Karpas-422 (cell line): ENCODE measurements around the gene PLCB1. TPM values are rescaled to one million over a fixed set of nuclear protein-coding genes. Genes with fewer than 3 reads are reported as not detected.
A peak's percentile ranks its signal among the peaks of the same experiment; 100 is the strongest.
"Not testable (repeated sequence)": the region's sequence is repeated elsewhere in the genome, so short reads cannot be mapped to it uniquely, and the experiment has no call there.

ENCODE experiments used
- DNase-seq: peaks from one replicate; pipeline ENCODE4 v3.0.0-alpha.2; 2015
- H2AFZ ChIP-seq: fragments of 200-600 bp; sonication (generic); 2 replicates; pipeline ENCODE4 v1.6.1; 2014; ENCODE audit warnings: antibody characterized with exemption, low read length, mixed read lengths
- H3K27ac ChIP-seq: fragments of 200-600 bp; sonication (generic); 2 replicates; pipeline ENCODE4 v1.5.1; 2014; ENCODE audit warnings: mild to moderate bottlenecking, low read length, moderate library complexity
- H3K27me3 ChIP-seq: fragments of 200-600 bp; sonication (generic); 2 replicates; pipeline ENCODE4 v1.6.1; 2014; ENCODE audit warnings: low read length, mixed read lengths
- H3K36me3 ChIP-seq: fragments of 200-600 bp; sonication (generic); 2 replicates; pipeline ENCODE4 v1.6.1; 2014; ENCODE audit warnings: low read length, mixed read lengths; ENCODE audit not compliant: insufficient read depth
- H3K4me1 ChIP-seq: fragments of 200-600 bp; sonication (generic); 2 replicates; pipeline ENCODE4 v1.6.1; 2014; ENCODE audit warnings: mild to moderate bottlenecking, low read length, mixed read lengths
- H3K4me2 ChIP-seq: fragments of 200-600 bp; sonication (generic); 2 replicates; pipeline ENCODE4 v1.6.1; 2014; ENCODE audit warnings: low read length, low read depth, mild to moderate bottlenecking; ENCODE audit not compliant: poor library complexity, severe bottlenecking
- H3K4me3 ChIP-seq: fragments of 200-600 bp; sonication (generic); 2 replicates; pipeline ENCODE4 v1.5.1; 2014; ENCODE audit warnings: mild to moderate bottlenecking, antibody characterized with exemption, low read length, mixed read lengths
- H3K79me2 ChIP-seq: fragments of 200-600 bp; sonication (generic); 2 replicates; pipeline ENCODE4 v1.6.1; 2014; ENCODE audit warnings: mild to moderate bottlenecking, low read length, mixed read lengths
- H3K9ac ChIP-seq: fragments of 200-600 bp; sonication (generic); 2 replicates; pipeline ENCODE4 v1.6.0; 2014; ENCODE audit warnings: low read length
- H3K9me2 ChIP-seq: fragments of 200-600 bp; sonication (generic), shearing (Covaris generic); replicated peaks from 2 replicates; pipeline ENCODE4 v1.6.0; 2014; ENCODE audit warnings: mild to moderate bottlenecking, low read length, moderate library complexity; ENCODE audit not compliant: insufficient read depth
- H3K9me3 ChIP-seq: fragments of 300-700, 200-600 bp; sonication (generic); 2 replicates; pipeline ENCODE4 v1.6.1; 2014; ENCODE audit warnings: low read length, mixed read lengths
- H4K20me1 ChIP-seq: fragments of 200-600 bp; sonication (generic); 2 replicates; pipeline ENCODE4 v1.6.1; 2014; ENCODE audit warnings: mild to moderate bottlenecking, antibody characterized with exemption, low read length, low read depth; ENCODE audit not compliant: insufficient read depth
- total RNA-seq: library from RNA; depleted of rRNA; stranded (reverse); fragments of >200 nt; shearing (Covaris generic); gene quantifications from 2 replicates; pipeline ENCODE4 v1.2.3, GENCODE V29; 2014; ENCODE audit warnings: low replicate concordance

Gene PLCB1
- total RNA-seq, 1 experiment from 2014 or later = 0.82 TPM

- DNase-seq = no peak
- no peaks in the 10 kb centered on the region for H3K9me2 ChIP-seq
- H3K27me3 ChIP-seq = no peaks in the 10 kb centered on the region
- H4K20me1 ChIP-seq = no peaks in the 10 kb centered on the region
- no peaks in the 10 kb centered on the region for H3K79me2 ChIP-seq
- no peak overlapping the region for H3K9ac ChIP-seq
- H2AFZ ChIP-seq = no peak overlapping the region
- H3K36me3 ChIP-seq = no peaks in the 10 kb centered on the region
- no peak overlapping the region for H3K4me2 ChIP-seq
- H3K27ac ChIP-seq = no peak overlapping the region
- no peak overlapping the region for H3K4me3 ChIP-seq
- no peaks in the 10 kb centered on the region for H3K9me3 ChIP-seq
- H3K4me1 ChIP-seq = no peaks in the 10 kb centered on the region
Observed at GRCh38 chr20:8432435-8433148, 300.5 kb downstream of the PLCB1 start.

DNA sequence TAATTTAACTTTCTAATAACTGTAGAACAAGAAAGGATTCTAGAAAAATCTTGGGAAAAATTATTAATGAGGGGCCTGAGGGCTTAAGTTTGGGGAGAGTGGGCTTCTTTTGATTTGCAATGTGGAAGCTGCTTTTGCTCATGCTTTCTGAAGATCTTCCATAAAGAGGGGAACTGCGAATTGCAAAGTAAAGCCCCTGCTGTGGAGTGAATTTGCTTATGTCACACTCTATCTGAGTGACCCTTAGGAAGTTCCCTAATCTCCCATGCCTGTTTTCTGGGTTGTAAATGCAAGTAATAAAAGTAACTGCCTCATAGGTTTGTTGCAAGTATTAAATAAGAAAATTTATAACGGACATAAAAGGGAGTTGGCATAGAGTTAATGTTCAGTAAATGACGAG, 301.2 kb downstream of the PLCB1 start:
- Histone ChIP-seq H3K9me2 (no peaks in the 10 kb centered on the region), H3K9me3 (no peaks in the 10 kb centered on the region), H3K4me1 (no peaks in the 10 kb centered on the region), H2AFZ (no peak overlapping the region), H3K36me3 (no peaks in the 10 kb centered on the region), H3K27ac (no peak overlapping the region), H3K4me2 (no peak overlapping the region), H3K79me2 (no peaks in the 10 kb centered on the region), H3K9ac (no peak overlapping the region), H3K4me3 (no peak overlapping the region), H4K20me1 (no peaks in the 10 kb centered on the region), H3K27me3 (no peaks in the 10 kb centered on the region)
- DNase-seq = no peak

- Histone ChIP-seq H3K4me1 (no peaks in the 10 kb centered on the region), H3K9me2 (no peaks in the 10 kb centered on the region), H3K79me2 (no peaks in the 10 kb centered on the region), H2AFZ (no peak overlapping the region), H3K9ac (no peak overlapping the region), H3K27me3 (no peaks in the 10 kb centered on the region), H3K4me2 (no peak overlapping the region), H3K4me3 (no peak overlapping the region), H3K36me3 (no peaks in the 10 kb centered on the region), H4K20me1 (no peaks in the 10 kb centered on the region), H3K27ac (no peak overlapping the region), H3K9me3 (no peaks in the 10 kb centered on the region)
- DNase-seq = no peak
Observed at GRCh38 chr20:8434326-8434876, 302.3 kb downstream of the PLCB1 start.

- Histone ChIP-seq H3K79me2 (no peaks in the 10 kb centered on the region), H3K27ac (no peak overlapping the region), H3K9me3 (no peaks in the 10 kb centered on the region), H3K27me3 (no peaks in the 10 kb centered on the region), H3K4me1 (no peaks in the 10 kb centered on the region), H3K4me2 (no peak overlapping the region), H3K9ac (no peak overlapping the region), H3K36me3 (no peaks in the 10 kb centered on the region), H2AFZ (no peak overlapping the region), H3K9me2 (no peaks in the 10 kb centered on the region), H4K20me1 (no peaks in the 10 kb centered on the region), H3K4me3 (no peak overlapping the region)
- DNase-seq = no peak
Observed at GRCh38 chr20:8435285-8436035, 303.4 kb downstream of the PLCB1 start.

DNA sequence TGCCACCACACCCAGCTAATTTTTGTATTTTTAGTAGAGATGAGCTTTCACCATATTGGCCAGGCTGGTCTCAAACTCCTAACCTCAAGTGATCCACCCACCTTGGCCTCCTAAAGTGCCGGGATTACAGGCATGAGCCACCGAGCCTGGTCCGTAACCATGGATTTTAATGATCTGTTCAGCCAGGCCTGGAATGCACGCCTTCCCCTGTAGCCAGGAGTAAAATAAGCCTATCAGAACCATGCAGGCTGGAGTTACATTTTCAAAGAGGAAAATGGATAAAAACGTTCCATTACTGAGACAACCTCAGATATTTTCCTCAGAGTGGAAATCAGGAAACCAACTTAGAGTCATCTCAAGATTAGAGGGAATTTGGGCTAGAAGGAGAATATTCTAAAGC, 304.9 kb downstream of the PLCB1 start:
- not testable (repeated sequence) for H3K27me3 ChIP-seq, H4K20me1 ChIP-seq, H2AFZ ChIP-seq, H3K9ac ChIP-seq, H3K4me3 ChIP-seq, DNase-seq, H3K4me2 ChIP-seq, H3K9me3 ChIP-seq, H3K9me2 ChIP-seq, H3K36me3 ChIP-seq, H3K27ac ChIP-seq, H3K79me2 ChIP-seq, H3K4me1 ChIP-seq

- H4K20me1 ChIP-seq = no peaks in the 10 kb centered on the region
- H3K4me2 ChIP-seq = no peak overlapping the region
- H3K9me3 ChIP-seq = no peaks in the 10 kb centered on the region
- H3K4me3 ChIP-seq = no peak overlapping the region
- no peaks in the 10 kb centered on the region for H3K36me3 ChIP-seq
- H3K27me3 ChIP-seq = no peaks in the 10 kb centered on the region
- H3K27ac ChIP-seq = no peak overlapping the region
- no peaks in the 10 kb centered on the region for H3K9me2 ChIP-seq
- H3K9ac ChIP-seq = no peak overlapping the region
- H2AFZ ChIP-seq = no peak overlapping the region
- no peaks in the 10 kb centered on the region for H3K79me2 ChIP-seq
- DNase-seq = no peak
- no peaks in the 10 kb centered on the region for H3K4me1 ChIP-seq
Observed at GRCh38 chr20:8438748-8439147, 306.7 kb downstream of the PLCB1 start.

GRCh38 chr20:8443464-8444072, 311.5 kb downstream of the PLCB1 start:
- DNase-seq = peak; percentile 45
- Histone ChIP-seq H3K27me3 (no peaks in the 10 kb centered on the region), H3K9me2 (no peaks in the 10 kb centered on the region), H4K20me1 (no peaks in the 10 kb centered on the region), H3K27ac (no peak overlapping the region), H3K4me2 (no peak overlapping the region), H3K9ac (no peak overlapping the region), H3K36me3 (no peaks in the 10 kb centered on the region), H2AFZ (no peak overlapping the region), H3K4me1 (no peaks in the 10 kb centered on the region), H3K79me2 (no peaks in the 10 kb centered on the region), H3K4me3 (no peak overlapping the region), H3K9me3 (no peaks in the 10 kb centered on the region)
